GM12878 (cell line): Measurements from ENCODE around the gene NSD2. TPM values are rescaled to one million over a fixed set of nuclear protein-coding genes. Genes with fewer than 3 reads are reported as not detected.

Experiments
- ATAC-seq: fragments of 200-7000 bp; cut with Tn5 transposase; 3 replicates; pipeline ENCODE4 v1.9.1; 2020; ENCODE audit warnings: mild to moderate bottlenecking, moderate library complexity
- BruUV-seq: library from RNA; stranded (reverse); fragments of 400-500 nt; replicated peaks from 2 replicates; lab custom pipeline; 2021; lab: Mats Ljungman, UMichigan
- CTCF ChIA-PET: fragments of 300-600 bp; sonication (Branson Sonifier 250); formaldehyde crosslinking; extraction: SDS; loops from one replicate; lab custom pipeline; 2021; ENCODE audit warnings: inconsistent platforms; lab: Yijun Ruan, JAX
- POLR2A ChIA-PET: fragments of 350-600 bp; formaldehyde crosslinking; extraction: SDS; loops from one replicate; lab custom pipeline; 2021; ENCODE audit warnings: inconsistent platforms; lab: Charles Lee
- RAD21 ChIA-PET: fragments of 300-600 bp; sonication (Branson Sonifier 250); formaldehyde crosslinking; loops from one replicate; lab custom pipeline; 2023; ENCODE audit warnings: antibody characterized with exemption; ENCODE audit not compliant: unreplicated experiment; lab: Charles Lee
- SMC1A ChIA-PET: fragments of 300-600 bp; sonication (Branson Sonifier 250); formaldehyde crosslinking; loops from one replicate; lab custom pipeline; 2023; ENCODE audit not compliant: unreplicated experiment, uncharacterized antibody; lab: Charles Lee
- DNase-seq: peaks from one replicate; pipeline ENCODE4 v3.0.0-alpha.2; 2011; ENCODE audit warnings: low read depth, low spot score
- FAIRE-seq: peaks from 3 replicates; lab custom pipeline; 2011; peaks lifted over from hg19 to GRCh38; lab: Jason Lieb, UNC
- H2AFZ ChIP-seq: 2 replicates; pipeline ENCODE4 v1.6.0; 2011; ENCODE audit warnings: low read depth, low read length, control low read depth; ENCODE audit not compliant: control insufficient read depth
- H3K27ac ChIP-seq: 2 replicates; pipeline ENCODE4 v1.5.1; 2011; ENCODE audit warnings: control low read depth; ENCODE audit not compliant: control insufficient read depth, insufficient read depth
- H3K27me3 ChIP-seq, 2 experiments: replicated peaks in 1 of 2; 2 replicates each; pipeline versions ENCODE4 v1.6.0 to v1.6.1; 2011; ENCODE audit warnings: low read length in 1 of 2; ENCODE audit not compliant: control insufficient read depth in 2 of 2, insufficient read depth in 2 of 2
- H3K36me3 ChIP-seq, 2 experiments: 2 replicates each; pipeline ENCODE4 v1.5.1; 2011; ENCODE audit warnings: low read length in 1 of 2; ENCODE audit not compliant: control insufficient read depth in 2 of 2, insufficient read depth in 2 of 2
- H3K4me1 ChIP-seq: 2 replicates; pipeline ENCODE4 v1.6.1; 2011; ENCODE audit warnings: mild to moderate bottlenecking, low read length, moderate library complexity, mixed read lengths; ENCODE audit not compliant: control insufficient read depth, insufficient read depth
- H3K4me2 ChIP-seq: 2 replicates; pipeline ENCODE4 v1.6.0; 2011; ENCODE audit warnings: control low read depth; ENCODE audit not compliant: control insufficient read depth, insufficient read depth
- H3K4me3 ChIP-seq: fragments of 200-600 bp; sonication (generic); 2 replicates; pipeline ENCODE4 v1.5.1; 2016
- H3K79me2 ChIP-seq: 2 replicates; pipeline ENCODE4 v1.6.0; 2011; ENCODE audit warnings: low read length; ENCODE audit not compliant: control insufficient read depth, insufficient read depth
- H3K9ac ChIP-seq: 2 replicates; pipeline ENCODE4 v1.8.0; 2011; ENCODE audit warnings: low read length, control low read depth, mixed read lengths; ENCODE audit not compliant: control insufficient read depth, insufficient read depth
- H3K9me3 ChIP-seq: replicated peaks from 3 replicates; pipeline ENCODE4 v1.5.1; 2011; ENCODE audit warnings: mild to moderate bottlenecking, low read length; ENCODE audit not compliant: control insufficient read depth, insufficient read depth
- H4K20me1 ChIP-seq: 2 replicates; pipeline ENCODE4 v1.6.0; 2011; ENCODE audit not compliant: control insufficient read depth, insufficient read depth
- LARP7 ChIP-seq: fragments of 450-650 bp; IDR thresholded peaks from 2 replicates; pipeline ENCODE4 v1.6.1; 2017; ENCODE audit warnings: mild to moderate bottlenecking
- NFYA ChIP-seq: IDR thresholded peaks from 2 replicates; pipeline ENCODE4 v1.6.1; 2011; ENCODE audit warnings: low read depth, mild to moderate bottlenecking, low read length, improper control_type of control experiment, borderline replicate concordance
- POLR2A ChIP-seq: IDR thresholded peaks from 2 replicates; pipeline ENCODE4 v1.6.1; 2011; ENCODE audit warnings: low read depth, mild to moderate bottlenecking, low read length
- ZNF622 ChIP-seq: fragments of 450-650 bp; IDR thresholded peaks from 2 replicates; pipeline ENCODE4 v1.6.1; 2017; ENCODE audit warnings: mild to moderate bottlenecking, inconsistent platforms
- WGBS: methylation state at CpG from one replicate; pipeline ENCODE4 v1.1.6; 2016; ENCODE audit warnings: low lambda C conversion rate; ENCODE audit not compliant: insufficient replicate concordance, insufficient coverage; ENCODE audit errors: missing lambda C conversion rate; 5-methylcytosine and 5-hydroxymethylcytosine counted together
- in situ Hi-C: fragments of 300-500 bp; cut with MboI; formaldehyde crosslinking; loops from 9 replicates; pipeline ENCODE4 v1.14.3; 2018; ENCODE audit warnings: mixed read lengths
- intact Hi-C: fragments of 100-400 bp; cut with micrococcal nuclease; formaldehyde crosslinking; loops from one replicate; pipeline ENCODE4 v1.14.2; 2022; ENCODE audit not compliant: unreplicated experiment
- polyA plus RNA-seq, 11 experiments: library from polyadenylated mRNA; depleted of rRNA in 4 of 11; unstranded in 6 of 11; stranded (reverse) in 5 of 11; fragments of >200 nt; fragmentation: Nextera tagmentation in 4 of 11; fragmentation: Illumina TruSeq in 1 of 11; extraction: Ambion mirVana in 4 of 11; extraction: Trizol in 1 of 11; gene quantifications; 1 replicate in 1 of 11; 2 replicates in 10 of 11; pipeline versions ENCODE4 v1.2.1 to v1.2.3, GENCODE V29; 2011 to 2016; ENCODE audit warnings: inconsistent platforms in 2 of 11, missing spikeins in 2 of 11, low read depth in 1 of 11
- total RNA-seq, 4 experiments: library from RNA; depleted of rRNA in 3 of 4; stranded (reverse); fragments of >200 nt in 3 of 4; fragmentation: Illumina TruSeq in 1 of 4; extraction: Trizol in 1 of 4; gene quantifications; 2 replicates each; pipeline versions ENCODE4 v1.2.1 to v1.2.3, GENCODE V29; 2013 to 2021

Gene NSD2
- total and polyA plus RNA-seq, 10 of the 15 experiments (the other 5 are each of a cell fraction or from before 2014, with no cell fraction given), result 8.6 to 139 (median 67.2) TPM

GRCh38 chr4:1952058-1952700, 81.0 kb downstream of the NSD2 start:
- DNase-seq, result no peak
- Histone ChIP-seq H3K27ac (no peak overlapping the region), H3K4me2 (no peak overlapping the region), H3K4me3 (no peak overlapping the region), H3K9me3 (no peaks in the 10 kb centered on the region)
- CTCF ChIA-PET, result no interaction called here
- SMC1A ChIA-PET, result no interaction called here
- no peak for TF ChIP-seq ZNF622
- peak; percentile 38 for TF ChIP-seq POLR2A
- TF ChIP-seq NFYA, result no peak
- TF ChIP-seq, all 136 proteins: peak for 1
- no TSS peak for BruUV-seq
- Histone ChIP-seq H3K4me1 (no peaks in the 10 kb centered on the region), H2AFZ (no peak overlapping the region), H3K79me2 (no peaks in the 10 kb centered on the region), H4K20me1 (no peaks in the 10 kb centered on the region), H3K27me3 (no peaks in the 10 kb centered on the region), H3K9ac (no peak overlapping the region), H3K36me3 (peaks cover 22 to 30% of the 10 kb centered on the region in 2 experiments)
- no peak for FAIRE-seq
- 98% methylated on average over 20 of the region's 20 CpGs for WGBS
- ChIA-PET RAD21 (no interaction called here), POLR2A (interaction anchor here (0.6 kb wide), 1 partner anchor 48 kb away, joined by 4 read pairs; no protein-coding TSS in a partner anchor)
- no peak for ATAC-seq
- intact Hi-C loops, result no loop called here
- in situ Hi-C loops, result no loop called here

GRCh38 chr4:1952719-1953118, 81.5 kb downstream of the NSD2 start:
- H3K27ac ChIP-seq, result no peak overlapping the region
- H4K20me1 ChIP-seq, result no peaks in the 10 kb centered on the region
- intact Hi-C loops (no loop called here), in situ Hi-C loops (no loop called here)
- DNase-seq, result no peak
- no peak overlapping the region for H2AFZ ChIP-seq
- ChIA-PET SMC1A (no interaction called here), RAD21 (no interaction called here), POLR2A (no interaction called here), CTCF (no interaction called here)
- H3K9ac ChIP-seq, result no peak overlapping the region
- no peaks in the 10 kb centered on the region for H3K4me1 ChIP-seq
- peaks cover 21 to 29% of the 10 kb centered on the region in 2 experiments for H3K36me3 ChIP-seq
- WGBS, result 92% methylated on average over 5 of the region's 5 CpGs
- no peak overlapping the region for H3K4me3 ChIP-seq
- H3K27me3 ChIP-seq, result no peaks in the 10 kb centered on the region
- H3K79me2 ChIP-seq, result no peaks in the 10 kb centered on the region
- no peak for ATAC-seq
- FAIRE-seq, result no peak
- no peak overlapping the region for H3K4me2 ChIP-seq
- TF ChIP-seq LARP7, result no peak
- TF ChIP-seq POLR2A, result peak; percentile 16; the same call in 1 of the 2 replicates
- BruUV-seq, result no TSS peak
- H3K9me3 ChIP-seq, result no peaks in the 10 kb centered on the region
